ENCODE measurements around the gene LDB3.

Gene LDB3

DNA sequence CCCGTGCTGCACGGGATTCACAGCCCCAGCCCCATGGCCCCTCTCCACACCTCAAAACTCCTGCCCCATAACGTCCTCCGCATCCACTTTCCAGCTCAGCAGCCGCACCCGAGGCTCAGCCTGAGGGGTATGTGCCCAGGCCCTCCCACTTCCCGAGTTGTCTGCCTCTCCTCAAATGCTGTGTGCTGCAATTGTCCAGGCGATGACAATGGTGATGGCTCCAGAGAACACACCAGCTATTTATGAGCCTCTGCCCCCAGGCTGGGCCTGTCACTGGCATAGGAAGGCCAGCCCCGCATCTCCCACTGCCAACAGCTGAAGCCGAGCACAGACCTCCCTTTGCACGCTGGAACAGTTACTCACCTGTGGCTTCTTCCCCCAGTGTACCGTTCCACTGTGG lies 2.4 kb upstream of the LDB3 start:
- Histone ChIP-seq H4K20me1 (ENCODE audit: insufficient read depth, low read length) (no peaks in the 10 kb centered on the region), H3K4me1 (ENCODE audit: low read length) (no peaks in the 10 kb centered on the region), H3K4me3 (ENCODE audit: low read length) (no peak overlapping the region), H3K27me3 (replicated peaks; ENCODE audit: insufficient read depth, low read length) (0 out of 2 replicates have a peak, but pooled peaks cover 4% of the 10 kb centered on the region), H3F3A (ENCODE audit: insufficient read depth, low read length) (no peaks in the 10 kb centered on the region), H3K79me2 (ENCODE audit: low read length) (no peaks in the 10 kb centered on the region), H3K27ac (ENCODE audit: low read length) (no peak overlapping the region), H3K9me3 (replicated peaks; ENCODE audit: insufficient read depth, low read length) (no peaks in the 10 kb centered on the region), H3K4me2 (ENCODE audit: low read depth, low read length) (no peak overlapping the region), H2AFZ (ENCODE audit: low read length) (no peak overlapping the region), H3K9ac (ENCODE audit: low read length) (no peak overlapping the region), H3K9me2 (replicated peaks; ENCODE audit: insufficient read depth, low read length) (no peaks in the 10 kb centered on the region), H3K36me3 (replicated peaks; ENCODE audit: insufficient read depth, low read length) (no peaks in the 10 kb centered on the region)
- no peak for DNase-seq
- TF ChIP-seq EZH2phosphoT487 (IDR thresholded peaks at IDR 0.05; ENCODE audit: low read length) (no peak), EZH2 (optimal IDR thresholded peaks at IDR 0.05; ENCODE audit: low read depth, low read length) (no peak)
- TF ChIP-seq, protein P1, sequence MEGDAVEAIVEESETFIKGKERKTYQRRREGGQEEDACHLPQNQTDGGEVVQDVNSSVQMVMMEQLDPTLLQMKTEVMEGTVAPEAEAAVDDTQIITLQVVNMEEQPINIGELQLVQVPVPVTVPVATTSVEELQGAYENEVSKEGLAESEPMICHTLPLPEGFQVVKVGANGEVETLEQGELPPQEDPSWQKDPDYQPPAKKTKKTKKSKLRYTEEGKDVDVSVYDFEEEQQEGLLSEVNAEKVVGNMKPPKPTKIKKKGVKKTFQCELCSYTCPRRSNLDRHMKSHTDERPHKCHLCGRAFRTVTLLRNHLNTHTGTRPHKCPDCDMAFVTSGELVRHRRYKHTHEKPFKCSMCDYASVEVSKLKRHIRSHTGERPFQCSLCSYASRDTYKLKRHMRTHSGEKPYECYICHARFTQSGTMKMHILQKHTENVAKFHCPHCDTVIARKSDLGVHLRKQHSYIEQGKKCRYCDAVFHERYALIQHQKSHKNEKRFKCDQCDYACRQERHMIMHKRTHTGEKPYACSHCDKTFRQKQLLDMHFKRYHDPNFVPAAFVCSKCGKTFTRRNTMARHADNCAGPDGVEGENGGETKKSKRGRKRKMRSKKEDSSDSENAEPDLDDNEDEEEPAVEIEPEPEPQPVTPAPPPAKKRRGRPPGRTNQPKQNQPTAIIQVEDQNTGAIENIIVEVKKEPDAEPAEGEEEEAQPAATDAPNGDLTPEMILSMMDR (IDR thresholded peaks at IDR 0.05; ENCODE audit: low read length) = no peak

GRCh38 chr10:86666538-86666937 lies 1.8 kb upstream of the LDB3 start:
- H3K27me3 ChIP-seq (replicated peaks; ENCODE audit: insufficient read depth, low read length) = no peaks in the 10 kb centered on the region
- H3K27ac ChIP-seq (ENCODE audit: low read length) = no peak overlapping the region
- no peak overlapping the region for H3K9ac ChIP-seq (ENCODE audit: low read length)
- H3F3A ChIP-seq (ENCODE audit: insufficient read depth, low read length) = no peaks in the 10 kb centered on the region
- no peak for DNase-seq
- no peaks in the 10 kb centered on the region for H3K79me2 ChIP-seq (ENCODE audit: low read length)
- no peaks in the 10 kb centered on the region for H3K9me3 ChIP-seq (replicated peaks; ENCODE audit: insufficient read depth, low read length)
- no peaks in the 10 kb centered on the region for H4K20me1 ChIP-seq (ENCODE audit: insufficient read depth, low read length)
- H3K4me1 ChIP-seq (ENCODE audit: low read length) = no peaks in the 10 kb centered on the region
- no peaks in the 10 kb centered on the region for H3K36me3 ChIP-seq (replicated peaks; ENCODE audit: insufficient read depth, low read length)
- no peak overlapping the region for H3K4me2 ChIP-seq (ENCODE audit: low read depth, low read length)
- H3K4me3 ChIP-seq (ENCODE audit: low read length) = no peak overlapping the region
- no peak overlapping the region for H2AFZ ChIP-seq (ENCODE audit: low read length)
- H3K9me2 ChIP-seq (replicated peaks; ENCODE audit: insufficient read depth, low read length) = no peaks in the 10 kb centered on the region
- TF ChIP-seq, protein P1 (IDR thresholded peaks at IDR 0.05; ENCODE audit: low read length) = no peak
- TF ChIP-seq EZH2 (optimal IDR thresholded peaks at IDR 0.05; ENCODE audit: low read depth, low read length) (no peak), EZH2phosphoT487 (IDR thresholded peaks at IDR 0.05; ENCODE audit: low read length) (no peak)

- TF ChIP-seq, protein P1 (IDR thresholded peaks at IDR 0.05; ENCODE audit: low read length) = no peak
- no peak for TF ChIP-seq EZH2phosphoT487 (IDR thresholded peaks at IDR 0.05; ENCODE audit: low read length)
- no peak for TF ChIP-seq EZH2 (optimal IDR thresholded peaks at IDR 0.05; ENCODE audit: low read depth, low read length)
- no peak for DNase-seq
- Histone ChIP-seq H2AFZ (ENCODE audit: low read length) (no peak overlapping the region), H3K9me2 (replicated peaks; ENCODE audit: insufficient read depth, low read length) (no peaks in the 10 kb centered on the region), H3K9me3 (replicated peaks; ENCODE audit: insufficient read depth, low read length) (no peaks in the 10 kb centered on the region), H3K4me1 (ENCODE audit: low read length) (no peaks in the 10 kb centered on the region), H3K27me3 (replicated peaks; ENCODE audit: insufficient read depth, low read length) (no peaks in the 10 kb centered on the region), H4K20me1 (ENCODE audit: insufficient read depth, low read length) (no peaks in the 10 kb centered on the region), H3K27ac (ENCODE audit: low read length) (no peak overlapping the region), H3K36me3 (replicated peaks; ENCODE audit: insufficient read depth, low read length) (no peaks in the 10 kb centered on the region), H3K9ac (ENCODE audit: low read length) (no peak overlapping the region), H3F3A (ENCODE audit: insufficient read depth, low read length) (no peaks in the 10 kb centered on the region), H3K79me2 (ENCODE audit: low read length) (no peaks in the 10 kb centered on the region), H3K4me3 (ENCODE audit: low read length) (no peak overlapping the region), H3K4me2 (ENCODE audit: low read depth, low read length) (no peak overlapping the region)
These were observed 710 bp upstream of the LDB3 start for GRCh38 chr10:86667421-86668181.
